Esophagus squamous epithelium (tissue), 4 donors: ENCODE data around the gene TBXAS1.

ENCODE experiments used
- CTCF ChIP-seq, 6 experiments: fragments of 450-650 bp in 4 of 6; fragments of 200-600 bp in 2 of 6; sonication (generic) in 2 of 6; IDR thresholded peaks; one replicate each; pipeline ENCODE4 v1.5.1; 2016 to 2019; ENCODE audit warnings: antibody characterized with exemption in 6 of 6, mild to moderate bottlenecking in 4 of 6, moderate library complexity in 4 of 6
- POLR2A ChIP-seq, 4 donors: fragments of 450-650 bp; IDR thresholded peaks; one replicate each; pipeline ENCODE4 v1.6.1; 2017; ENCODE audit warnings: antibody characterized with exemption in 4 of 4, mild to moderate bottlenecking in 4 of 4, moderate library complexity in 3 of 4

GRCh38 chr7:139999516-139999915, 170.5 kb downstream of the TBXAS1 start:
- no peak for TF ChIP-seq CTCF (IDR thresholded peaks at IDR 0.05)
- TF ChIP-seq POLR2A (IDR thresholded peaks at IDR 0.05): no peak
